IMR-90 (cell line): Measurements from ENCODE around the gene ALK. TPM values are rescaled to one million over a fixed set of nuclear protein-coding genes. Genes with fewer than 3 reads are reported as not detected.

Source experiments
- ATAC-seq: fragments of 200-7000 bp; cut with Tn5 transposase; 2 replicates; pipeline ENCODE4 v1.9.1; 2020; ENCODE audit warnings: low read depth, mild to moderate bottlenecking, moderate library complexity
- BruUV-seq: library from RNA; stranded (reverse); fragments of 400-500 nt; replicated peaks from 2 replicates; lab custom pipeline; 2021; lab: Mats Ljungman, UMichigan
- CTCF ChIA-PET: fragments of 300-600 bp; formaldehyde crosslinking; extraction: SDS; loops from one replicate; lab custom pipeline; 2021; ENCODE audit warnings: antibody characterized with exemption; lab: Yijun Ruan, JAX
- POLR2A ChIA-PET: fragments of 300-600 bp; sonication (Branson Sonifier 250); formaldehyde crosslinking; loops from one replicate; lab custom pipeline; 2022; ENCODE audit warnings: antibody characterized with exemption; ENCODE audit not compliant: unreplicated experiment; lab: Charles Lee
- DNase-seq: peaks from one replicate; pipeline ENCODE4 v3.0.0; 2013
- H2AFZ ChIP-seq: replicated peaks from 2 replicates; pipeline ENCODE3; 2013; ENCODE audit warnings: low read length, mild to moderate bottlenecking; ENCODE audit not compliant: poor library complexity
- H2AK5ac ChIP-seq: 2 replicates; pipeline ENCODE4 v1.6.1; 2013; ENCODE audit warnings: low read depth, low read length, inconsistent platforms
- H2AK9ac ChIP-seq: replicated peaks from 2 replicates; pipeline ENCODE3; 2013; ENCODE audit warnings: mild to moderate bottlenecking, low read depth, low read length, moderate library complexity; ENCODE audit not compliant: poor library complexity
- H2BK120ac ChIP-seq: 2 replicates; pipeline ENCODE4 v1.6.1; 2013; ENCODE audit warnings: low read depth, low read length, inconsistent platforms
- H2BK15ac ChIP-seq: 3 replicates; pipeline ENCODE4 v1.6.1; 2013; ENCODE audit warnings: low read depth, low read length, inconsistent platforms
- H2BK20ac ChIP-seq: 2 replicates; pipeline ENCODE4 v1.6.1; 2013; ENCODE audit warnings: low read depth, mild to moderate bottlenecking, inconsistent platforms, low read length, moderate library complexity
- H2BK5ac ChIP-seq: 2 replicates; pipeline ENCODE4 v1.6.1; 2013; ENCODE audit warnings: mild to moderate bottlenecking, low read depth, low read length, inconsistent platforms; ENCODE audit not compliant: poor library complexity, severe bottlenecking
- H3K14ac ChIP-seq: replicated peaks from 2 replicates; pipeline ENCODE4 v1.6.1; 2013; ENCODE audit warnings: low read depth, low read length, inconsistent platforms
- H3K18ac ChIP-seq: 2 replicates; pipeline ENCODE4 v1.6.1; 2013; ENCODE audit warnings: low read depth, low read length, control low read depth
- H3K23ac ChIP-seq: 2 replicates; pipeline ENCODE4 v1.6.1; 2013; ENCODE audit warnings: low read depth, low read length, inconsistent platforms
- H3K27ac ChIP-seq: 2 replicates; pipeline ENCODE4 v1.5.1; 2013; ENCODE audit warnings: mild to moderate bottlenecking, control low read depth, low read length; ENCODE audit not compliant: insufficient read depth
- H3K27me3 ChIP-seq: 2 replicates; pipeline ENCODE4 v1.6.1; 2013; ENCODE audit warnings: low read length; ENCODE audit not compliant: control insufficient read depth, insufficient read depth
- H3K36me3 ChIP-seq: 2 replicates; pipeline ENCODE4 v1.6.1; 2013; ENCODE audit warnings: low read length, mixed read lengths; ENCODE audit not compliant: control insufficient read depth, insufficient read depth
- H3K4ac ChIP-seq: 2 replicates; pipeline ENCODE4 v1.6.1; 2013; ENCODE audit warnings: low read depth, low read length, inconsistent platforms
- H3K4me1 ChIP-seq: 2 replicates; pipeline ENCODE4 v1.6.1; 2013; ENCODE audit warnings: low read length, mixed read lengths; ENCODE audit not compliant: control insufficient read depth, insufficient read depth
- H3K4me2 ChIP-seq: 2 replicates; pipeline ENCODE4 v1.6.1; 2013; ENCODE audit warnings: low read depth, mild to moderate bottlenecking, control low read depth, low read length, moderate library complexity
- H3K4me3 ChIP-seq: 2 replicates; pipeline ENCODE4 v1.5.1; 2013; ENCODE audit warnings: low read depth, mild to moderate bottlenecking, control low read depth, low read length, moderate library complexity; ENCODE audit not compliant: insufficient read depth
- H3K56ac ChIP-seq: 2 replicates; pipeline ENCODE4 v1.6.1; 2013; ENCODE audit warnings: low read length, inconsistent platforms; ENCODE audit not compliant: insufficient read depth; ENCODE audit errors: extremely low read depth
- H3K79me1 ChIP-seq, 2 experiments: 2 replicates each; pipeline ENCODE4 v1.6.1; 2013; ENCODE audit warnings: low read length in 2 of 2, inconsistent platforms in 1 of 2, low read depth in 1 of 2
- H3K9ac ChIP-seq: 2 replicates; pipeline ENCODE4 v1.6.1; 2013; ENCODE audit warnings: low read depth, low read length, control low read depth
- H3K9me1 ChIP-seq: 2 replicates; pipeline ENCODE4 v1.6.1; 2013; ENCODE audit warnings: low read length, inconsistent platforms; ENCODE audit not compliant: insufficient read depth
- H3K9me3 ChIP-seq: 2 replicates; pipeline ENCODE4 v1.6.1; 2013; ENCODE audit warnings: low read length; ENCODE audit not compliant: control insufficient read depth, insufficient read depth
- H4K20me1 ChIP-seq: 2 replicates; pipeline ENCODE4 v1.6.1; 2013; ENCODE audit warnings: low read length, inconsistent platforms; ENCODE audit not compliant: insufficient read depth
- H4K5ac ChIP-seq: 2 replicates; pipeline ENCODE4 v1.6.1; 2013; ENCODE audit warnings: mild to moderate bottlenecking, low read depth, low read length, control low read depth
- H4K8ac ChIP-seq, 2 experiments: 2 replicates each; pipeline ENCODE4 v1.6.1; 2013; ENCODE audit warnings: low read depth in 2 of 2, low read length in 2 of 2, control low read depth in 1 of 2, inconsistent platforms in 1 of 2
- H4K91ac ChIP-seq: 2 replicates; pipeline ENCODE4 v1.6.1; 2013; ENCODE audit warnings: low read depth, low read length, inconsistent platforms; ENCODE audit not compliant: insufficient read depth
- BHLHE40 ChIP-seq: fragments of 150-350 bp; IDR thresholded peaks from 2 replicates; pipeline ENCODE4 v1.6.1; 2016; ENCODE audit warnings: mild to moderate bottlenecking, low read depth, low read length
- CEBPB ChIP-seq: IDR thresholded peaks from 2 replicates; pipeline ENCODE4 v1.6.1; 2012; ENCODE audit warnings: low read depth, low read length, improper control_type of control experiment
- FOS ChIP-seq: fragments of 150-350 bp; IDR thresholded peaks from 2 replicates; pipeline ENCODE4 v1.6.1; 2016; ENCODE audit warnings: low read depth, low read length
- MAFK ChIP-seq: IDR thresholded peaks from 2 replicates; pipeline ENCODE4 v1.6.1; 2012; ENCODE audit warnings: low read depth, low read length, improper control_type of control experiment
- MAZ ChIP-seq: IDR thresholded peaks from 2 replicates; pipeline ENCODE4 v1.6.1; 2012; ENCODE audit warnings: low read depth, mild to moderate bottlenecking, low read length, improper control_type of control experiment, moderate library complexity, borderline replicate concordance
- MXI1 ChIP-seq: IDR thresholded peaks from 2 replicates; pipeline ENCODE4 v1.6.1; 2012; ENCODE audit warnings: low read depth, mild to moderate bottlenecking, low read length, moderate library complexity, borderline replicate concordance
- NFE2L2 ChIP-seq: fragments of 150-350 bp; IDR thresholded peaks from 2 replicates; pipeline ENCODE4 v1.6.1; 2016; ENCODE audit warnings: low read depth, mild to moderate bottlenecking, low read length
- RAD21 ChIP-seq: IDR thresholded peaks from 2 replicates; pipeline ENCODE4 v1.6.1; 2012; ENCODE audit warnings: low read length, improper control_type of control experiment
- RFX5 ChIP-seq: IDR thresholded peaks from 2 replicates; pipeline ENCODE4 v1.8.0; 2012; ENCODE audit warnings: low read depth, mild to moderate bottlenecking, low read length, moderate library complexity
- SMC3 ChIP-seq: fragments of 150-350 bp; IDR thresholded peaks from 2 replicates; pipeline ENCODE4 v1.6.1; 2016; ENCODE audit warnings: low read depth, mild to moderate bottlenecking, antibody characterized with exemption, low read length, moderate library complexity
- WGBS, 2 experiments: methylation state at CpG; one replicate each; pipeline versions ENCODE4 v1.1.5 to v1.1.7; 2013; ENCODE audit warnings: missing lambda C conversion rate in 2 of 2; ENCODE audit not compliant: insufficient read length in 1 of 2; ENCODE audit errors: extremely low coverage in 2 of 2; 5-methylcytosine and 5-hydroxymethylcytosine counted together
- dilution Hi-C: fragments of 300-500 bp; cut with HindIII; formaldehyde crosslinking; loops from one replicate; pipeline ENCODE4 v1.14.3; 2018; ENCODE audit warnings: low sequenced_read_pairs; ENCODE audit not compliant: unreplicated experiment
- in situ Hi-C: fragments of 300-500 bp; cut with MboI; formaldehyde crosslinking; loops from 3 replicates; pipeline ENCODE4 v1.14.3; 2019; ENCODE audit warnings: low sequenced_read_pairs, inconsistent platforms, mixed read lengths
- intact Hi-C: fragments of 100-400 bp; cut with micrococcal nuclease; formaldehyde crosslinking; loops from 2 replicates; pipeline ENCODE4 v1.10.0; 2022
- polyA plus RNA-seq, 3 experiments: library from polyadenylated mRNA; depleted of rRNA; stranded (reverse); fragments of >200 nt; gene quantifications; 2 replicates each; pipeline ENCODE4 v1.2.3, GENCODE V29; 2012; ENCODE audit warnings: low replicate concordance in 1 of 3
- total RNA-seq: library from RNA; depleted of rRNA; stranded (reverse); fragments of >200 nt; gene quantifications from 2 replicates; pipeline ENCODE4 v1.2.3, GENCODE V29; 2012
- TF ChIP-seq, protein P1 (sequence below): conservative IDR thresholded peaks from 2 replicates; pipeline ENCODE4 v1.5.1; 2012; ENCODE audit warnings: mild to moderate bottlenecking, low read depth, low read length, improper control_type of control experiment
- TF ChIP-seq, protein P2 (sequence below): fragments of 150-350 bp; IDR thresholded peaks from 2 replicates; pipeline ENCODE4 v1.6.1; 2016; ENCODE audit warnings: low read depth, mild to moderate bottlenecking, low read length, moderate library complexity, borderline replicate concordance

The ALK gene
- total and polyA plus RNA-seq, 2 of the 4 experiments (the other 2 are of a cell fraction) = not detected

DNA sequence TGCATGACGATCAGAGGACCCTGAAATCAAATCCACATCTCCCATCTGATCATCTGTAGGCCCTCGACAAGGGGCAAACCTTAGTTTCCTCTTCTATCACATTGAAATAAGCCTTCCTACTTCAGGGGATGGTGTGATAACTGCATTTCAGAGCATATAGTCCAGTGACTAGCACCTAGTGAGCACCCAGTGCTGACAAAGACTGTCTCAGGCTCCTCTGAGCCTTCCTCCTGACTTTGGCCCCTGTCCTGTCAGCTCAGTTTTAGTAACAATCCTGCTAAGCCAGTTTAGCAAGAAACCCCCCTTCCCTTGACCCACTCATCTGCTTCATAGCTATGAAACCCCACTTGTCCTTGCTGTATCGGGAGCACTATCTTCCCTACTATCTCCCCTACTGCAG, 304.0 kb downstream of the ALK start:
- ATAC-seq (no peak), DNase-seq (no peak)
- Histone ChIP-seq H3K9me1 (no peaks in the 10 kb centered on the region), H2AK9ac (no peak overlapping the region), H2BK20ac (no peak overlapping the region), H2AK5ac (no peak overlapping the region), H3K14ac (no peak overlapping the region), H3K27me3 (no peaks in the 10 kb centered on the region), H3K9me3 (no peaks in the 10 kb centered on the region), H3K9ac (no peak overlapping the region), H4K20me1 (no peaks in the 10 kb centered on the region), H4K91ac (no peak overlapping the region), H3K4me3 (no peak overlapping the region), H2BK5ac (no peak overlapping the region), H2AFZ (no peak overlapping the region), H3K4ac (no peak overlapping the region), H4K8ac (no peak overlapping the region), H3K4me2 (no peak overlapping the region), H3K18ac (no peak overlapping the region), H3K27ac (no peak overlapping the region), H3K79me1 (no peaks in the 10 kb centered on the region), H3K23ac (no peak overlapping the region), H3K56ac (no peak overlapping the region), H4K5ac (no peak overlapping the region), H3K4me1 (peaks cover 2% of the 10 kb centered on the region; the same call in 1 of the 2 replicates), H2BK15ac (no peak overlapping the region), H2BK120ac (no peak overlapping the region), H3K36me3 (no peaks in the 10 kb centered on the region)
- CTCF ChIA-PET = no interaction called here
- POLR2A ChIA-PET = no interaction called here
- TF ChIP-seq FOS = no peak
- no peak for TF ChIP-seq SMC3
- TF ChIP-seq CEBPB = no peak
- TF ChIP-seq RAD21 = no peak
- TF ChIP-seq, protein P1, sequence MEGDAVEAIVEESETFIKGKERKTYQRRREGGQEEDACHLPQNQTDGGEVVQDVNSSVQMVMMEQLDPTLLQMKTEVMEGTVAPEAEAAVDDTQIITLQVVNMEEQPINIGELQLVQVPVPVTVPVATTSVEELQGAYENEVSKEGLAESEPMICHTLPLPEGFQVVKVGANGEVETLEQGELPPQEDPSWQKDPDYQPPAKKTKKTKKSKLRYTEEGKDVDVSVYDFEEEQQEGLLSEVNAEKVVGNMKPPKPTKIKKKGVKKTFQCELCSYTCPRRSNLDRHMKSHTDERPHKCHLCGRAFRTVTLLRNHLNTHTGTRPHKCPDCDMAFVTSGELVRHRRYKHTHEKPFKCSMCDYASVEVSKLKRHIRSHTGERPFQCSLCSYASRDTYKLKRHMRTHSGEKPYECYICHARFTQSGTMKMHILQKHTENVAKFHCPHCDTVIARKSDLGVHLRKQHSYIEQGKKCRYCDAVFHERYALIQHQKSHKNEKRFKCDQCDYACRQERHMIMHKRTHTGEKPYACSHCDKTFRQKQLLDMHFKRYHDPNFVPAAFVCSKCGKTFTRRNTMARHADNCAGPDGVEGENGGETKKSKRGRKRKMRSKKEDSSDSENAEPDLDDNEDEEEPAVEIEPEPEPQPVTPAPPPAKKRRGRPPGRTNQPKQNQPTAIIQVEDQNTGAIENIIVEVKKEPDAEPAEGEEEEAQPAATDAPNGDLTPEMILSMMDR = no peak
- no peak for TF ChIP-seq MXI1
- TF ChIP-seq MAZ = no peak
- TF ChIP-seq, protein P2, sequence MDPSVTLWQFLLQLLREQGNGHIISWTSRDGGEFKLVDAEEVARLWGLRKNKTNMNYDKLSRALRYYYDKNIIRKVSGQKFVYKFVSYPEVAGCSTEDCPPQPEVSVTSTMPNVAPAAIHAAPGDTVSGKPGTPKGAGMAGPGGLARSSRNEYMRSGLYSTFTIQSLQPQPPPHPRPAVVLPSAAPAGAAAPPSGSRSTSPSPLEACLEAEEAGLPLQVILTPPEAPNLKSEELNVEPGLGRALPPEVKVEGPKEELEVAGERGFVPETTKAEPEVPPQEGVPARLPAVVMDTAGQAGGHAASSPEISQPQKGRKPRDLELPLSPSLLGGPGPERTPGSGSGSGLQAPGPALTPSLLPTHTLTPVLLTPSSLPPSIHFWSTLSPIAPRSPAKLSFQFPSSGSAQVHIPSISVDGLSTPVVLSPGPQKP = no peak
- no peak for TF ChIP-seq NFE2L2
- TF ChIP-seq BHLHE40 = no peak
- TF ChIP-seq RFX5 = no peak
- TF ChIP-seq MAFK = no peak
- dilution Hi-C loops (no loop called here), in situ Hi-C loops (no loop called here), intact Hi-C loops (no loop called here)
- BruUV-seq = no TSS peak
- 88% methylated on average over 1 of the region's 3 CpGs; no CpG with 5 or more reads in 1 of the 2 experiments for WGBS, 2 experiments
